Measurements from ENCODE around the gene ANLN.

DNA sequence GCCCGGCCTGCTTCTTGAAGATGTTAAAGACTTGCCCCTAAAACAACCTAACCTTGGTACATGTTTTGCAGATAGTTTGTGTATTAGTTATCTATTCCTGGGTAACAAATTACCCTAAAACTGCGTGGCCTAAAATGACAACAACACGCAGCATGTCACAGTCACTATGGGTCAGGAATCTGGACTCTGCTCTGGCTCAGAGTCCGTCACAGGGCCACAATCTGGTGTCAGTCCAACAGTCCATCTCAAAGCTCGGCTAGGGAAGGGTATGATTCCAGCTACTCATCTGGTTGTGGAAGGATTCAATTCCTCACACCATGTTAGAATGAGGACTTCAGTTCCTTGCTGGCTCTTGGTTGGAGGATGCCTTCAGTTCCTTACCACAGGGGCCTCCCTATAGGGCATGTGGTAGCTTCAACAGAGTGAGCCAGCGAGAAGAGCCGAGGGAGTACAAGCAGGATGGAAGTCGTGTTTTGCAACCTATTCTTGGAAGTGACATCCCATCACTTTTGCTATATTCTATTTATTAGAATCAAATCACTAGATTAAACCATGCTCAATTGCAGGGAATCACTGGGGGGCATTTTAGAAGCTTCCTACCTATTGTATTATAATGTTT lies 71.3 kb downstream of the ANLN start:
- TF ChIP-seq POLR2AphosphoS5 (IDR thresholded peaks at IDR 0.05; ENCODE audit: low read depth, low read length) (no peak), POLR2A (IDR thresholded peaks at IDR 0.05; ENCODE audit: low read depth, low read length) (no peak)
